Measurements from ENCODE around the gene SCYGR2.

DNA sequence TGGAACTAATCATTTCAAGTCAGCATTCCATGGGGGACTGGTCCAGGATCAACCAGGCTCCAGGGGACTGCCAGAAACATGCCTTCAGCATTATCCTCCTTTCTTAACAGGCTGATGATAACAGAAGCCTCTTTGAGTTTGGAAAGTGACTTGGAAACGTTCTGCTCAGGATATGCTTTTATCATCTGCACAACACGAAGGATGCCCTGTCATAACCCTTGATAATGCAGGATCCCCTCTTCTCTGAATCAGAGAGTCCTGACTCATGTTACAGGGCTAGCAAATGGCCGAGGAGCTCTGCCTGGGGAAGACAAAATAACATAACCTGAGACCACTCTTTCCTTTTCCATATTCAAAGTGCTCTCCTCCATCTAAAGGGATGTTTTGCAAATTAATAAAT lies 9.2 kb downstream of the SCYGR2 start:
- TF ChIP-seq, protein P1, sequence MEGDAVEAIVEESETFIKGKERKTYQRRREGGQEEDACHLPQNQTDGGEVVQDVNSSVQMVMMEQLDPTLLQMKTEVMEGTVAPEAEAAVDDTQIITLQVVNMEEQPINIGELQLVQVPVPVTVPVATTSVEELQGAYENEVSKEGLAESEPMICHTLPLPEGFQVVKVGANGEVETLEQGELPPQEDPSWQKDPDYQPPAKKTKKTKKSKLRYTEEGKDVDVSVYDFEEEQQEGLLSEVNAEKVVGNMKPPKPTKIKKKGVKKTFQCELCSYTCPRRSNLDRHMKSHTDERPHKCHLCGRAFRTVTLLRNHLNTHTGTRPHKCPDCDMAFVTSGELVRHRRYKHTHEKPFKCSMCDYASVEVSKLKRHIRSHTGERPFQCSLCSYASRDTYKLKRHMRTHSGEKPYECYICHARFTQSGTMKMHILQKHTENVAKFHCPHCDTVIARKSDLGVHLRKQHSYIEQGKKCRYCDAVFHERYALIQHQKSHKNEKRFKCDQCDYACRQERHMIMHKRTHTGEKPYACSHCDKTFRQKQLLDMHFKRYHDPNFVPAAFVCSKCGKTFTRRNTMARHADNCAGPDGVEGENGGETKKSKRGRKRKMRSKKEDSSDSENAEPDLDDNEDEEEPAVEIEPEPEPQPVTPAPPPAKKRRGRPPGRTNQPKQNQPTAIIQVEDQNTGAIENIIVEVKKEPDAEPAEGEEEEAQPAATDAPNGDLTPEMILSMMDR (IDR thresholded peaks at IDR 0.05), result no peak
- TF ChIP-seq POLR2AphosphoS5 (IDR thresholded peaks at IDR 0.05; ENCODE audit: insufficient read depth in 1 of 2, low read depth in 1 of 2), result no peak

Data from vagina (tissue), 2 donors.